Activated CD4-positive, alpha-beta T cell treated with anti-CD3 and anti-CD28 coated beads for 24 hours (primary cell): ENCODE results near the gene KRT85.

Experiments used
- DNase-seq, 2 donors: peaks; one replicate each; pipeline ENCODE4 v3.0.0-alpha.2; 2020; ENCODE audit warnings: low read depth in 2 of 2

The KRT85 gene

GRCh38 chr12:52367876-52368275, 595 bp upstream of the KRT85 start:
- no peak for DNase-seq

GRCh38 chr12:52364901-52365489, 2.3 kb downstream of the KRT85 start:
- no peak for DNase-seq

GRCh38 chr12:52364061-52364460, 3.2 kb downstream of the KRT85 start:
- DNase-seq, result no peak

- no peak for DNase-seq
These were observed 4.1 kb downstream of the KRT85 start for GRCh38 chr12:52363111-52363679.

- DNase-seq, result no peak
These were observed 5.1 kb downstream of the KRT85 start for GRCh38 chr12:52362118-52362726.

- no peak for DNase-seq
These were observed 5.7 kb downstream of the KRT85 start for GRCh38 chr12:52361553-52361952.

GRCh38 chr12:52360663-52361271, 6.5 kb downstream of the KRT85 start:
- DNase-seq, result no peak

- no peak for DNase-seq
These were observed 7.1 kb downstream of the KRT85 start for GRCh38 chr12:52360106-52360662.

- DNase-seq, result no peak
These were observed 7.6 kb downstream of the KRT85 start for GRCh38 chr12:52359621-52360061.

GRCh38 chr12:52358575-52359350, 8.5 kb downstream of the KRT85 start:
- DNase-seq, result no peak

- no peak for DNase-seq
These were observed 10.3 kb downstream of the KRT85 start for GRCh38 chr12:52356762-52357580.

- DNase-seq, result no peak
These were observed 11.1 kb downstream of the KRT85 start for GRCh38 chr12:52356031-52356761.

- DNase-seq, result no peak
These were observed 12.1 kb downstream of the KRT85 start for GRCh38 chr12:52355176-52355575.

GRCh38 chr12:52354200-52354599, 13.1 kb downstream of the KRT85 start:
- no peak for DNase-seq

GRCh38 chr12:52353766-52354165, 13.5 kb downstream of the KRT85 start:
- DNase-seq, result no peak

- no peak for DNase-seq
These were observed 14.3 kb downstream of the KRT85 start for GRCh38 chr12:52352951-52353350.

- DNase-seq, result no peak
These were observed 15.9 kb downstream of the KRT85 start for GRCh38 chr12:52351196-52352059.

GRCh38 chr12:52350786-52351185, 16.5 kb downstream of the KRT85 start:
- DNase-seq, result no peak

GRCh38 chr12:52350021-52350620, 17.2 kb downstream of the KRT85 start:
- no peak for DNase-seq
